H1 (cell line): Measurements from ENCODE around the gene GALR2. TPM values are rescaled to one million over a fixed set of nuclear protein-coding genes. Genes with fewer than 3 reads are reported as not detected.
A peak's percentile ranks its signal among the peaks of the same experiment; 100 is the strongest.

Source experiments
- CTCF ChIA-PET: fragments of 300-600 bp; sonication (Branson Sonifier 250); formaldehyde crosslinking; loops from one replicate; lab custom pipeline; 2021; ENCODE audit not compliant: partially characterized antibody; lab: Charles Lee
- POLR2A ChIA-PET: fragments of 300-600 bp; sonication (Branson Sonifier 250); formaldehyde crosslinking; loops from one replicate; lab custom pipeline; 2021; ENCODE audit warnings: inconsistent platforms; ENCODE audit not compliant: partially characterized antibody; lab: Charles Lee
- DNase-seq, 2 experiments: peaks; one replicate each; pipeline versions ENCODE4 v3.0.0 to v3.0.0-alpha.2; 2010 to 2022; ENCODE audit warnings: low spot score in 2 of 2, low read depth in 1 of 2, mixed read lengths in 1 of 2
- FAIRE-seq: peaks from 2 replicates; lab custom pipeline; 2011; peaks lifted over from hg19 to GRCh38; lab: Jason Lieb, UNC
- H2AFZ ChIP-seq: 2 replicates; pipeline ENCODE4 v1.8.1; 2012; ENCODE audit warnings: low read length, inconsistent platforms
- H2AK5ac ChIP-seq: 2 replicates; pipeline ENCODE4 v1.6.1; 2013; ENCODE audit warnings: low read depth, low read length
- H2BK120ac ChIP-seq: replicated peaks from 2 replicates; pipeline ENCODE3; 2013; ENCODE audit warnings: low read depth, low read length, inconsistent platforms
- H2BK12ac ChIP-seq: 2 replicates; pipeline ENCODE4 v1.6.1; 2013; ENCODE audit warnings: low read depth, low read length
- H2BK15ac ChIP-seq: 2 replicates; pipeline ENCODE4 v1.6.1; 2013; ENCODE audit warnings: low read length
- H2BK20ac ChIP-seq: 2 replicates; pipeline ENCODE4 v1.6.1; 2013; ENCODE audit warnings: low read length
- H2BK5ac ChIP-seq: 2 replicates; pipeline ENCODE4 v1.6.1; 2013; ENCODE audit warnings: low read depth, low read length
- H3K14ac ChIP-seq: 2 replicates; pipeline ENCODE4 v1.6.1; 2013; ENCODE audit warnings: inconsistent platforms; ENCODE audit not compliant: insufficient read length
- H3K18ac ChIP-seq: 2 replicates; pipeline ENCODE4 v1.6.1; 2013; ENCODE audit warnings: low read length; ENCODE audit errors: extremely low read depth
- H3K23ac ChIP-seq: 2 replicates; pipeline ENCODE4 v1.6.1; 2013; ENCODE audit warnings: inconsistent platforms; ENCODE audit not compliant: insufficient read length
- H3K23me2 ChIP-seq: 2 replicates; pipeline ENCODE4 v1.6.1; 2013; ENCODE audit warnings: low read depth, low read length
- H3K27ac ChIP-seq: 2 replicates; pipeline ENCODE4 v1.6.1; 2011; ENCODE audit warnings: low read depth, low read length, inconsistent platforms
- H3K27me3 ChIP-seq, 4 experiments: replicated peaks in 1 of 4; 1 replicate in 1 of 4; 2 replicates in 3 of 4; pipeline versions ENCODE4 v1.6.1 to v1.8.1; 2011 to 2013; ENCODE audit warnings: low read length in 3 of 4, mild to moderate bottlenecking in 3 of 4, inconsistent platforms in 2 of 4, mixed read lengths in 2 of 4, moderate library complexity in 1 of 4; ENCODE audit not compliant: control insufficient read depth in 3 of 4, insufficient read depth in 3 of 4; ENCODE audit errors: extremely low read depth in 1 of 4
- H3K36me3 ChIP-seq, 4 experiments: 2 replicates each; pipeline versions ENCODE4 v1.6.1 to v1.8.1; 2011 to 2013; ENCODE audit warnings: mild to moderate bottlenecking in 4 of 4, low read length in 3 of 4, moderate library complexity in 2 of 4, control low read depth in 1 of 4, inconsistent platforms in 1 of 4; ENCODE audit not compliant: insufficient read depth in 4 of 4, control insufficient read depth in 2 of 4
- H3K4ac ChIP-seq: replicated peaks from 2 replicates; pipeline ENCODE3; 2013; ENCODE audit warnings: low read length, low read depth, mixed read lengths, inconsistent platforms; ENCODE audit not compliant: insufficient read length
- H3K4me1 ChIP-seq, 4 experiments: replicated peaks in 1 of 4; 1 replicate in 1 of 4; 2 replicates in 3 of 4; pipeline versions ENCODE4 v1.6.1 to v1.8.1; 2011 to 2013; ENCODE audit warnings: low read length in 3 of 4, inconsistent platforms in 2 of 4, mixed read lengths in 1 of 4; ENCODE audit not compliant: insufficient read depth in 4 of 4, control insufficient read depth in 3 of 4
- H3K4me2 ChIP-seq, 2 experiments: 2 replicates each; pipeline versions ENCODE4 v1.6.1 to v1.8.1; 2011 to 2013; ENCODE audit warnings: low read depth in 2 of 2, low read length in 2 of 2, control low read depth in 1 of 2, inconsistent platforms in 1 of 2, mild to moderate bottlenecking in 1 of 2; ENCODE audit not compliant: insufficient read depth in 1 of 2
- H3K4me3 ChIP-seq, 4 experiments: fragments of 200-600, 300-600 bp in 1 of 4; sonication (generic), shearing (Covaris generic), sonication (Bioruptor Twin) in 1 of 4; 2 replicates each; pipeline versions ENCODE4 v1.5.1 to v1.8.1; 2011 to 2016; ENCODE audit warnings: low read length in 4 of 4, low read depth in 3 of 4, control low read depth in 2 of 4, inconsistent platforms in 2 of 4, mild to moderate bottlenecking in 2 of 4, mixed read lengths in 1 of 4, moderate library complexity in 1 of 4; ENCODE audit not compliant: insufficient read depth in 2 of 4; ENCODE audit errors: extremely low read depth in 1 of 4
- H3K56ac ChIP-seq: replicated peaks from 2 replicates; pipeline ENCODE3; 2013; ENCODE audit warnings: low read depth, mild to moderate bottlenecking, mixed read lengths, low read length, inconsistent platforms; ENCODE audit not compliant: insufficient read length
- H3K79me1 ChIP-seq: 2 replicates; pipeline ENCODE4 v1.6.1; 2013; ENCODE audit warnings: low read depth, low read length, control low read depth
- H3K79me2 ChIP-seq, 2 experiments: 2 replicates each; pipeline versions ENCODE4 v1.6.1 to v1.8.1; 2012 to 2013; ENCODE audit warnings: low read length in 2 of 2, mild to moderate bottlenecking in 2 of 2, inconsistent platforms in 1 of 2; ENCODE audit not compliant: insufficient read depth in 2 of 2, control insufficient read depth in 1 of 2
- H3K9ac ChIP-seq, 4 experiments: replicated peaks in 1 of 4; 1 replicate in 1 of 4; 2 replicates in 3 of 4; pipeline versions ENCODE4 v1.6.1 to v1.8.1; 2011 to 2013; ENCODE audit warnings: low read depth in 3 of 4, low read length in 3 of 4, control low read depth in 2 of 4, mild to moderate bottlenecking in 2 of 4, moderate library complexity in 2 of 4, inconsistent platforms in 1 of 4; ENCODE audit errors: extremely low read depth in 1 of 4
- H3K9me3 ChIP-seq, 2 experiments: 2 replicates each; pipeline versions ENCODE4 v1.6.1 to v1.8.1; 2012 to 2013; ENCODE audit warnings: mild to moderate bottlenecking in 2 of 2, moderate library complexity in 2 of 2, control low read depth in 1 of 2, inconsistent platforms in 1 of 2, low read depth in 1 of 2, low read length in 1 of 2, mixed read lengths in 1 of 2; ENCODE audit not compliant: insufficient read depth in 2 of 2
- H4K20me1 ChIP-seq, 2 experiments: replicated peaks in 1 of 2; 2 replicates each; pipeline versions ENCODE3 to v1.8.1; 2011 to 2013; ENCODE audit warnings: inconsistent platforms in 2 of 2, low read length in 2 of 2, mild to moderate bottlenecking in 1 of 2; ENCODE audit not compliant: insufficient read depth in 2 of 2, control insufficient read depth in 1 of 2
- H4K5ac ChIP-seq: 2 replicates; pipeline ENCODE4 v1.6.1; 2013; ENCODE audit warnings: low read length, low read depth, mixed read lengths, inconsistent platforms; ENCODE audit not compliant: insufficient read length
- H4K8ac ChIP-seq: 2 replicates; pipeline ENCODE4 v1.8.0; 2013; ENCODE audit warnings: mild to moderate bottlenecking, moderate library complexity, low read length, inconsistent platforms; ENCODE audit not compliant: insufficient read depth; ENCODE audit errors: extremely low read depth
- H4K91ac ChIP-seq: replicated peaks from 2 replicates; pipeline ENCODE3; 2013; ENCODE audit warnings: low read length, mixed read lengths, inconsistent platforms; ENCODE audit not compliant: insufficient read length
- ATF2 ChIP-seq: IDR thresholded peaks from 2 replicates; pipeline ENCODE4 v1.6.1; 2012; ENCODE audit warnings: low read length, inconsistent platforms
- NRF1 ChIP-seq: IDR thresholded peaks from 2 replicates; pipeline ENCODE4 v1.6.1; 2011; ENCODE audit warnings: mild to moderate bottlenecking, low read depth, low read length, improper control_type of control experiment
- SAP30 ChIP-seq: fragments of 300-600 bp; sonication (generic); IDR thresholded peaks from 2 replicates; pipeline ENCODE4 v1.7.1; 2012; ENCODE audit warnings: low read length, moderate library complexity, mild to moderate bottlenecking, inconsistent platforms; ENCODE audit not compliant: insufficient read depth, insufficient replicate concordance
- WGBS, 2 experiments: shearing (Covaris generic) in 1 of 2; methylation state at CpG; one replicate each; pipeline versions ENCODE4 v1.1.6 to v1.1.7; 2013 to 2015; ENCODE audit warnings: low lambda C conversion rate in 2 of 2, mixed read lengths in 2 of 2, inconsistent platforms in 1 of 2, low coverage in 1 of 2, missing lambda C conversion rate in 1 of 2; ENCODE audit not compliant: insufficient replicate concordance in 2 of 2, insufficient coverage in 1 of 2, insufficient read length in 1 of 2; ENCODE audit errors: extremely low coverage in 1 of 2, missing lambda C conversion rate in 1 of 2; 5-methylcytosine and 5-hydroxymethylcytosine counted together
- polyA plus RNA-seq, 7 experiments: library from polyadenylated mRNA; depleted of rRNA in 3 of 7; stranded (reverse) in 5 of 7; unstranded in 2 of 7; fragments of >200 nt in 5 of 7; fragments of 200-250 nt in 2 of 7; gene quantifications; 1 replicate in 5 of 7; 2 replicates in 1 of 7; 4 replicates in 1 of 7; pipeline versions ENCODE4 v1.2.1 to v1.2.3, GENCODE V29; 2011 to 2013; ENCODE audit warnings: missing spikeins in 2 of 7, mixed read lengths in 2 of 7
- total RNA-seq: library from RNA; stranded (reverse); fragmentation: NEBNext Ultra II Directional; extraction: Animal tissue kit (Norgen Biotek cat#: 25700); gene quantifications from 2 replicates; pipeline ENCODE4 v1.2.1, GENCODE V29; 2021

Gene GALR2
- total and polyA plus RNA-seq, 2 of the 8 experiments (the other 6 are each of a cell fraction or from before 2014, with no cell fraction given), result 0.86 to 2.2 TPM

- Histone ChIP-seq H2BK5ac (no peak overlapping the region), H3K79me2 (no peaks in the 10 kb centered on the region), H2BK12ac (peak overlapping the region; percentile 68; the same call in 1 of the 2 replicates), H3K9ac (no peak overlapping the region), H3K4me1 (peaks cover 6 to 27% (median 14%) of the 10 kb centered on the region in 4 experiments), H3K23ac (no peak overlapping the region), H2AFZ (no peak overlapping the region), H2BK15ac (no peak overlapping the region), H3K27ac (no peak overlapping the region), H3K23me2 (peaks cover 3% of the 10 kb centered on the region; the same call in 1 of the 2 replicates), H4K8ac (no peak overlapping the region), H4K5ac (no peak overlapping the region), H3K4me2 (no peak overlapping the region), H4K20me1 (no peaks in the 10 kb centered on the region), H3K56ac (no peak overlapping the region), H3K18ac (no peak overlapping the region; the same call in none of the 2 replicates), H2AK5ac (no peak overlapping the region), H3K36me3 (no peaks in the 10 kb centered on the region), H2BK20ac (peak overlapping the region; percentile 80; the same call in 1 of the 2 replicates), H3K79me1 (no peaks in the 10 kb centered on the region), H3K27me3 (peaks cover 0 to 17% (median 7%) of the 10 kb centered on the region in 4 experiments; a peak in 5 of 7 replicates), H2BK120ac (no peak overlapping the region), H3K14ac (no peak overlapping the region), H3K9me3 (no peaks in the 10 kb centered on the region), H3K4ac (no peak overlapping the region), H4K91ac (no peak overlapping the region), H3K4me3 (no peak overlapping the region)
- 86% methylated on average over 5 of the region's 5 CpGs; no CpG with 5 or more reads in 1 of the 2 experiments for WGBS, 2 experiments
- no peak for TF ChIP-seq SAP30
- no peak for TF ChIP-seq NRF1
- no peak for TF ChIP-seq ATF2
- FAIRE-seq (no peak), DNase-seq (no peak)
- CTCF ChIA-PET, result interaction anchor here (0.6 to 41.5 kb wide), 23 partner anchors 8 to 256 kb away, joined by 3 to 778 read pairs (median 5); partner anchors contain the start of genes FOXJ1 and ZACN
- POLR2A ChIA-PET, result interaction anchor here (0.8 to 1.5 kb wide), 3 partner anchors 10 to 17 kb away, joined by 3 to 6 read pairs (median 6); no protein-coding TSS in a partner anchor
Measured at GRCh38 chr17:76125391-76125675, 50.8 kb downstream of the GALR2 start.
